M059J (cell line): Measurements from ENCODE around the gene GRIP2. TPM values are rescaled to one million over a fixed set of nuclear protein-coding genes. Genes with fewer than 3 reads are reported as not detected.

Source experiments
- DNase-seq: peaks from one replicate; pipeline ENCODE4 v3.0.0-alpha.2; 2012; ENCODE audit warnings: low read depth
- total RNA-seq: library from RNA; depleted of rRNA; stranded (reverse); fragments of >200 nt; shearing (Covaris generic); gene quantifications from 2 replicates; pipeline ENCODE4 v1.2.3, GENCODE V29; 2014; rRNA removed

GRIP2 gene
- total RNA-seq, result 6.8 and 7.6 TPM in 2 replicates

DNA sequence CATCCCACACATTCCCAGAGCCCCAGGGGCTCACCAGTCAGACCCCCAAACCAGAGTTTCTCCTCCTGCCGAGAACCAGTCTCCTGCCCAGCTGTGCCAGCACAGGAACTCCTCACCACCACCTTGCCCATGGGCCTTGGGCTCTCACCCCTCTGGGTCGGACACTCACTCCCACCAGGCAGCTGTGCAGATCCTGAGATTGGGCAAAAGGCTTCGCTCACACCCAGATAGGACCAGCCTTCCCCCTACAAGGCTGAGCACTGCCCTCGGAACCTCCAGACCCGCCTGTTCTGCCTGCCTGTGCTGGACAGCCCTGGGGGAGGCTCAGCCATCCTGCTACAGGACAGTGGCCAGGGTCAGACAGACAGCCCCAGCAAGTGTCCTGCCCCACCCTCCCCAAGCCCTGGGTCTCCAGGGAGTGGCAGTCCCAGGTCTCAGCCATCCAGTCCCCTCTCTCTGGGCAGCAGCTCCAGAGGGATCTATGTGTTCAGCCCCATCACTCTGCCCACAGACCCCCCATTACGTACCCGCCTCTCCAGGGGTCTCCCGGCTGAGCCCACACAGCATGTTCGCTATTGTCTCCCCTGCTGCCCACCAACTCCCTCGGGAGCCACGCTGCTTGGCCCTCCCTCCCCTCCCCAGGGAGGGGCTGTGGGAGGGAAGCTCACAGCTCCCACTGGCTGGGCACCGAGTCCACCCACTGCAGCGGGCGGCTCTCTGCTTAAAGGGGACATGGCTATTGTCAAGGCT lies at the start of gene GRIP2:
TSS of gene GRIP2 (minus strand) at position 601 of the 750 bp plus-strand sequence. CDS start at position 567, 34 bp downstream.
- no peak for DNase-seq

DNA sequence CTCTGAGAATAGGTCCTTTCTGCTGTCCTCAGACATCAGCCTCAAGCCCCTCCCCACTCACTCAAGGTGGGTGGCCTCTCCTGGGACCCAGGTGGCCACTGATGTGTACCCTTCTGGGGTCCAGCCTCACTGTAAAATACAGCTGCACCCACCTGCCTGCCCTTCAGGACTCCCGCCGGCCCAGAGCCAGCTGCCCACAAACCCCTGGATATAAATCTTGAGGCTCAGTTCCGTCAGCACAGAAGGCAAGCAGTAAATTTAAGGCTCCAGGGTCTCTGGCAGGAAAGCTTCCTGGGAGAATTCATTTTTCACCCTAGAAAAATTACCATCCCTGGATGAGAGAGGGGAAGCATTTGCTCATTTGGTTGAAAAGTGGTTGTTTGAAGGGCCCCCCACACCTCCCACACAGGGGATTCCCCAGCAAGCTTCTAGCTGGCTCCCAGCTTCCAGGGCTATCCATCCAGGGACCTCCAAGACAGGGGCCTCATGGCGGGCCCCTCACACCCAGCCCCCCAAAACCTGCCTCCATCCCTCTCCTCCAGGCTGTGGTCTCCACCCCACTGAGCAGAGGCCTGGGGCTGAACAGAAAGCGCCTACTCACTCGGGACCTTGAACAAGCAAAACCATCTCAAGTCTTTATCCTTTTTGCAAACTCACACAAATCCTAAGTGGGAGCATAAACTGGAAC lies 48.4 kb upstream of the GRIP2 start:
- no peak for DNase-seq

- peak; percentile 89 for DNase-seq
These were observed 47.7 kb upstream of the GRIP2 start for GRCh38 chr3:14587740-14588360.

GRCh38 chr3:14586611-14587010 lies 46.5 kb upstream of the GRIP2 start:
- no peak for DNase-seq

GRCh38 chr3:14583548-14584091 lies 43.5 kb upstream of the GRIP2 start:
- DNase-seq, result peak; percentile 64

GRCh38 chr3:14582045-14582410 lies 41.9 kb upstream of the GRIP2 start:
- no peak for DNase-seq

DNA sequence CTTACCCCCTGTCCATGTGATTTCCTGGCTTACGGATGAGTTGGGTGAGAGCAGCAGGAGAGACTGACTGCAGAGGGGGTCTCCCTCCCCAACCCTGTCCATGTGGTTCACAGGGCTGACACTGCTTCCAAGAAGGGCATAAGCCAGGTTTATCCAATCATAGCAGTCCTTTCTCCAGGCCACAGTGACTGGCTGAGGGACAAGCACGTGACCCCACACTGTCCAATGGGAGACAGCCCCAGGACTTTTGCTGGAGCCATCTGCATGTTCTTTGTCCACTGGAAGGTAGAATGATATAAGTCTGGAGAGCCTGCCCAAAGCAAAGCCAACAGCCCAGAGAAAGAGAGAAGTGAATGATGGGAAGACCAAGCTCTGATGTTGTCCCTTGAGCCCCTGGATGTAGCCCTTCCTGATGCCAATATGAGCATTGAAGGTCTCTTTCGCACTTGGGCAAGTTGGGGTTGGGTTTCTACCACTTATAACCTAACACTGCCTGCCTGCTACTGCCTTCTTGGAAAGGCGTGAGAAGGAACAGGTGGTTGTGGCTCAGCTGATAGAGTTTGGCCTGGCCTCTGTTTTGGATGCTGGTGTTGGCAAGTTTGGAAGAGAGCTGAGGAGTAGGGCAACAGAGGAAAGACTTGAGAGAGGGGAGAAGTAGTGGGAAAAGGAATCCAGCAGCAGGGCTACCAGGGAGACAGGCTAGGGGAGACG lies 41.3 kb upstream of the GRIP2 start:
- no peak for DNase-seq

DNA sequence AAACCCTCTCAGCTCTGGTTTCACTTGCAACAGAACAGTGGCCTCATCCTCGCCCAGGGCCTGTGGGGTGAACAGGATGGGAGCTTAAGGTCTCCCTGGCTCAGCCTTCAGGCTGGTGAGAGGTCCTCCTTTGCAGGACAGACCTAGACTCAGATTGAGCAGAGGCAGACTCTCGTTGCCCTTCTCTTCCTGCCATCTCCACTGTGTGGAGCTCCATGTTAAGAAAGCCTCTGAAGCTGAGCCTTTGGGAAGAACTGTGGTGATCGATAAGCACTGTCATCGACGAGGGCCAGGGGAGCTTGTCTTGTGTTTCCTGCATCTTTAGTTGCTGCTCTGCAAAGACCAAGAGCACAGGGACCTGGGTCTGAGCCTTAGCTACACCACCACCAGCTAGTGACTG lies 37.8 kb upstream of the GRIP2 start:
- DNase-seq, result no peak

DNA sequence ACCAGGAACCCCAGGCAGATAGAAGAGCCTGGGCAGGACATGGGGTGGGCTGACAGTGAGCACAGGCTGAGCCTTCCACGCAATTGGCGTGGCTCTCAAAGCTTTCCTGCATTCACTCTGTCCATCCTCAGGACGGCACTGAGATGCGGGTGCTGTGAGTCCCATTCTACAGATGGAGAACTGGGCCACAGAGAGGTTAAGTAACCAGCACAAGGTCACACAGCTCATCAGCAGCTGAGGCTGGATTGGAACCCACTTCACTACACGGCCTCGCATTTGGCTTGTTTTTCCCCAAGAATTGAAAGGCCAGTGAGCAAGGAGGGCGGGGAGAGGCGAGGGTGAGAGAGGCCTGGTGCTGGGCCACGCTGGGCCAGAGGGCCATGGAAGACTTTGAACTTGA lies 36.0 kb upstream of the GRIP2 start:
- no peak for DNase-seq

DNA sequence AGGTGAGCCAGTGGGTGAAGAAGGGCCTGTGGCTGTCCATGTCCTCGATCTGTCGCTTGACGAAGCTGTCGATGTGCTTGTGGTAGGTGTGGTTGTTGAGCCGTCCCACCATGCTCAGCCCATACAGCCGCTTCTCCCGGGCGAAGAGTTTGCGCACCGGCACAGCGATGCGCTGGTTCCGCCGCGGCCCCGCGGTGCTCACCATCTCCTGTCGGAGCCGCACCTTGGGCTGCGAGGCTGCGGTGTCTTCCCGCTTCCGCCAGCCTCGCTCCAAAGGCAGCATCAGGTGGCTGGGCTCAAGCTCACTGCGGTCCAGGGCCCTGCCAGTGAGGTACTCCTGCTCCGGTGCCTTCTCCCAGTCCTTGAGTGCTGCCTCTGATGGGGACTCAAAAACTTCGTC lies 34.0 kb upstream of the GRIP2 start:
- DNase-seq, result no peak

DNA sequence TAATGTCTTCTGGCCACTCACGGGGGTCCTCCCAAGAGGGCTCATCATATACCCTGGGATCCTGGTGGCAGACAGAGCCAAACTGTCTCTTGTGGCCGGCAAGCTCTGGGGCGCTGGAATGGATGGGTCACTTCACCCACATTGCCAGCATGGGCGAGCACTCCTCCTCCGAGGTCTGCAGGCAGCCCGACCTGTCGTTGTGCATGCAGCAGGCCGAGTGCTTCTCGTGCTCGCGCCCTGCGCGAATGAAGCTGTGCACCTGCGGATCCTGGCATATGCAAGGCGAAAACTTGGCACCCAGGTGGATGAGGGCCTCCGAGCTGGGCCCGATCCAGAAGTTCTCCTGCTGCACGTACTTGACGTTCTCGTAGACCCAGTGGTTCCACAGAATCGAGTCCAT lies 33.6 kb upstream of the GRIP2 start:
- no peak for DNase-seq

DNA sequence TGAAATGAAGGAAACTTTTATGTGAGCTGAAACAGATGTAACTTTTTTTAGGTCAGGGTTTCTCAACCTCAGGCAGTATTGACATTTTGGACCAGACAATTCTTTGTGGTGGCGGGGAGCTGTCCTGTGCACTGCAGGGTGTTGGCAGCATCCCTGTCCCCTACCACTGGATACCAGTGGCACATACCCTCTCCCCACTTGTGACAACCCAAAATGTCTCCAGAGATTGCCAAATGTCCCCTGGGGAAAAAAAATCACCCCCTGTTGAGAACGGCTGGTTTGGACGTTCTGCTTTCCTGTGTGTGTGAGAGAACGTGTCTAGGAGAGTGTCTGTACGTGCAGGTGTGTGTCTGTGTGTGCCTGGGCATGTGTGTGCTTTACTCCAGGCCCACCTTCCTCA lies 30.7 kb upstream of the GRIP2 start:
- DNase-seq, result no peak

- no peak for DNase-seq
These were observed 29.9 kb upstream of the GRIP2 start for GRCh38 chr3:14570089-14570488.

GRCh38 chr3:14569474-14570000 lies 29.4 kb upstream of the GRIP2 start:
- DNase-seq, result no peak

DNA sequence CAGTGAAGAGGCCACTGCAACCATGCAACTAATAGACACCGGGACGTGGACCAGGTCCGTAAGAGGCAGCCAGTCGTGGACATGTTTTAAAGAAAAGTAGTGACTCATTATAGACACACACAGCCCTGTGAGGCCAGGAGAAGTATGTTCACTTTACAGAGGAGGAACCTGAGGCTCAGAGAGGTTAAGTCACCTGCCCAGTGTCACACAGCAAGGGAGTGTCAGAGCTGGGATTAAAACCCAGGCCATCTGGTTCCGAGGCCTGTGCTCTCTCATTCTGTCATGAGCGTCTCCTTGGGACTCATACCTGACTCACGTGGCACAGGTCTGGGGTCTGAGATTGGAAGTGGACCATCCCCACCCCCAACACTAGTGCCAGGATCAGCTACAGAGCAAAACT lies 28.1 kb upstream of the GRIP2 start:
- no peak for DNase-seq

DNA sequence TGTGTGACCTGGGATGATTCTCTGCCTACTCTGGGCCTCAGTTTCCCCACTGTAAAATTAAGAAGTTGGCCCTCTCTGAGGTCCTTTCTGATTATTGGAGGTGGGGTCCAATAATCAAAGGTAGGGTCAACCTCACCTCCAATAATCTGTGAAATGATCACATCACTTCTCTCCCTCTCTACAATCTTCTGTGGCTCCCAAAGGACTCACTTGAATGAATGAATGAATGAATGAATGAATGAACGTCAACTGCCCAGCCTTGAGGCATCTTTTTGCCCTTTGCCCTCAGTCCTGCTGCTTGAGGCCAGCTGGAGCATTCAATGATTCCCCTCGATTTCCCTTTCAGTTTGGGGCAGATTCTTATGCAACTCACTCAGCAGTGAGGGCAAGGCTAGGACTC lies 26.7 kb upstream of the GRIP2 start:
- DNase-seq, result no peak

DNA sequence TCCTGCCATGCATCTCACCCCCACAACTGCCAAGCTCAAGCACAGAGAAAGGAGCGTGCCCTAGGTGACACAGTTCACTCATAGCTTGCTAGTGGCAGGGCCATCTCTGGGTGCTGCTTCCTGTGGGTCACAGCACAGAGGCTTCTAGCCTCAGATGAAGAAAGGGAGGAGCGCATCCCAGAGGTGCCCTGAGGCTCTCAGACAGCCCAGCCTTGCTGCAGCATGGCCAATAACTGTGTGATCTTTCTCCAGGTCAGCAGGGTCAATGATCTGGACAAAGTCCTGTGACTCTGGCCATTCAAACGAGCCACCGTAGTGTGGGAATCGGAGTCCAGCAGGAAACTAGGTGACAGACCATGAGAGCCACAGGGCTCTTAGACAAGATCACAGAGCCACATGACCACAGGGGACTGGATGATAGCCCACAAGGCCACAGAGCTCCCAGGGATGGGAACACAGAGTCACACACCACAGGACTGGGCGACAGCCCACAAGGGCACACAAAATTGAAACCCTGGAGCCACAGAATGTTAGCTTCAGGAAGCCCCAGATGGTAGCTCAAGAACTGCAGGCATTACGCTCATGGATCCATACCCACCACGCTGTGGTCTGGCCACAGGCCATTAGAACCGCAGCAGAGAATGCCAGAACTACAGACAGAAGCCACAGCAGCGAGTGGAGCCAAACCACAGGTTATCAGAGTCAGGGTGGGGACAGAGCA lies 25.9 kb upstream of the GRIP2 start:
- peak; percentile 82 for DNase-seq

DNA sequence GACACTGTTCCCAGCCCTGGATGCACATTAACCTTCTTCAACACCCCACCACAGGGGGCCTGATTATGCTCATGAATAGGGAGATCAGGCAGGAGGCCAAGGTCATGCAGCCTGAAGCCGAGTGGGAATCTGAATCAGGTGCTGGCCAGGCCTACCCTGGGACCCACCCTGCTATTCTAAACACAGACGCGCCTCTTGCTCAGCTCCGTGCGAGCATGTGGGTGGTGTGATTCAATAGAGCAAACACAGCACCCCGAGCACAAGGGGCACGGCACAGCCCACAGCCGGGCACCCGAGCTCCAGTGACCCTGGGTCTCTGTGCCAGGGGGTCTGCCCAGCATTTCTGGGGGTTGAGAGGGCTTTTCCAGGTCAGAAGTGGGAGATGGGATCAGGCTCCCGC lies 24.6 kb upstream of the GRIP2 start:
- DNase-seq, result no peak

DNA sequence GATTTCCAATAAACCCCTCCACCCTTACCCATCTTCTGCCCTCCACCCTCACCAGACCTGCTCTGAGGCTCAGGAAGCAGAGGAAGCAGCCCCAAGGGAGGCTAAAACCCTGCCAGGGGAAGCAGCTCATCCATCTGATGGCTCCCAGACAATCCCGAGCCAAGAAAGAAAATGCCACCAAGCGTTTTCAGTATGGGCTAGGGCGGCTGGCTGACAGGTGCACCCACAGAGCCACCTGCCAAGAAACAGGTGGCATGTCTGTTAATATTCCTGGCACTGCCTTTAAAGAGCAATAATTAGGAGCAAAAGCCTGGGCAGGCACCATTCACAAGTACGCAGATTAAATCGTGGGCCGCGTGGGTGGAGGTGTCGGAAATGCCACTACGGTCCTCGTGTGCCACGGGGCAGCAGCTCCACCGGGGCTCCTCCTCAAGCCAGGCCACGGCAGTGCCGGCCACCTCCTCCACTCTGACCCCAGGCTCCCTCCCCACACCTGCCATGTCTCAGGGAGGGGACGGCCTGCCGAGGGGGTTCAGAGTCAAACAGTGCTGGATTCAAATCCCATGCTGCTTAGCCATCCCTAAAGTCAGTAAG lies 23.9 kb upstream of the GRIP2 start:
- no peak for DNase-seq

DNA sequence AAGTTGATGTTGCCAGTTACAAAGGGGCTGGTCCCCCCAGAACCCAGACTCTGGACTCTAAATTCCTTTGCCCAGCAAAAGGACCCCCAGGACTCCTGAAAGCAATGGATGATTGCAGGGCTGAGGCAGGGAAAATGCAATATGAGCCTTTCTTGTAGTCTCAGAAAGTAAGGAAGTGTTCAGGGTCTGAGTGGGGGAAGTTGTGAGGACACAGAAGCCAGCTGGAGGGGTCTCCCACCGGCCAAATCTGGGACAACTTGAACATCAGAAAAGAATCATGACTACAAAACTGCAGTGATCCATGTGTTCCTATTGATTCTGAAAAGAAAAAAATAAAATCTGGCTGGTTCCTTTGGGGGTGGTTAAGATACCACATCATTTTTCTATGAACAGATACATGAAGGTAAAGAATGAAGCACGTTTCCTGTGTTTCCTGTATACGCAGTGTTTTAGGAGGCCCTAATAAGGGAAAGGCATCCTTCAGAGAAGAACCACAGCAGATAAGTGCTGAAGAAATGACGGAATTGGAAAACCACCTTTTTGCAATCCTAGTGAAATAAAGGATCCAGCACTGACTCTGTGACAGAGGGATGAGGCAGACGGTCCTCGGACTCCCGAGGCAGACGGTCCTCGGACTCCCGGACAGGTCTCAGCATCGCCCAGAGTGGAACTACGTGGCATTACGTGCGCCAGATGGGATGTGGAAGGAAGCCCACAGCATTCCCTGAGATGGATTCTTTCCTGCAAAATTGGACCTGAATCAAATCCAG lies 22.2 kb upstream of the GRIP2 start:
- DNase-seq, result no peak
